Measurements from ENCODE around the gene CGN.
"Not testable (repeated sequence)": the region's sequence is repeated elsewhere in the genome, so short reads cannot be mapped to it uniquely, and the experiment has no call there.

Gene CGN

GRCh38 chr1:151516031-151516511, 4.9 kb downstream of the CGN start:
- H3K4me3 ChIP-seq (ENCODE audit: control insufficient read depth, low read depth, low read length) = no peak overlapping the region
- DNase-seq (ENCODE audit: low read depth) = no peak
- TF ChIP-seq CTCF (conservative IDR thresholded peaks at IDR 0.05; ENCODE audit: control insufficient read depth, insufficient read depth, low read depth, low read length) = no peak

GRCh38 chr1:151518431-151518830, 7.2 kb downstream of the CGN start:
- DNase-seq (ENCODE audit: low read depth) = no peak
- H3K4me3 ChIP-seq (ENCODE audit: control insufficient read depth, low read depth, low read length) = no peak overlapping the region
- no peak for TF ChIP-seq CTCF (conservative IDR thresholded peaks at IDR 0.05; ENCODE audit: control insufficient read depth, insufficient read depth, low read depth, low read length)

DNA sequence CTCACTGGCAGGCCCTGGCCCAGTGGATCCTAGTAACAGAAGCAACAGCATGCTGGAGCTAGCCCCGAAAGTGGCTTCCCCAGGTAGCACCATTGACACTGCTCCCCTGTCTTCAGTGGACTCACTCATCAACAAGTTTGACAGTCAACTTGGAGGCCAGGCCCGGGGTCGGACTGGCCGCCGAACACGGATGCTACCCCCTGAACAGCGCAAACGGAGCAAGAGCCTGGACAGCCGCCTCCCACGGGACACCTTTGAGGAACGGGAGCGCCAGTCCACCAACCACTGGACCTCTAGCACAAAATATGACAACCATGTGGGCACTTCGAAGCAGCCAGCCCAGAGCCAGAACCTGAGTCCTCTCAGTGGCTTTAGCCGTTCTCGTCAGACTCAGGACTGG, 7.7 kb downstream of the CGN start:
- H3K4me3 ChIP-seq (ENCODE audit: control insufficient read depth, low read depth, low read length) = no peak overlapping the region
- DNase-seq (ENCODE audit: low read depth) = no peak
- no peak for TF ChIP-seq CTCF (conservative IDR thresholded peaks at IDR 0.05; ENCODE audit: control insufficient read depth, insufficient read depth, low read depth, low read length)

DNA sequence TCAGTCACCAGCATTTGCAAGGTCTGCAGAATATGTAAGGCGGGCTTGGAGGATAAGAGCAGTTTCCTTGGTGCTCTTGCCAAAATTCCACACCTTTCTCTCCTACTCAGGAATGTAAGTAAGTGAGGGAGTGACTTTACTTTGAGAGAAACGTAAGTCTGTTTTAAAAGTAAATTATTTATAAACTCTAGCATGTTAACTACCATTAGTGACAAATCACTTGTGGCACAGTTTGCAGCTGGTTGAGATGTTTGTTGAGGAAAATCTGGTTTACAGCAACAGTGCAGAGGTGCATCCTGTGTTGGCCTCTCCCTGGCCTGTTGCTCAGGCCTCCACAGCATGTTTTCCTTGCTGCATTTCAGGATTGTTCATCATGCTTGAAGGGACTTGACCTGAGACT, 8.5 kb downstream of the CGN start:
- no peak overlapping the region for H3K4me3 ChIP-seq (ENCODE audit: control insufficient read depth, low read depth, low read length)
- TF ChIP-seq CTCF (conservative IDR thresholded peaks at IDR 0.05; ENCODE audit: control insufficient read depth, insufficient read depth, low read depth, low read length) = no peak
- no peak for DNase-seq (ENCODE audit: low read depth)

DNA sequence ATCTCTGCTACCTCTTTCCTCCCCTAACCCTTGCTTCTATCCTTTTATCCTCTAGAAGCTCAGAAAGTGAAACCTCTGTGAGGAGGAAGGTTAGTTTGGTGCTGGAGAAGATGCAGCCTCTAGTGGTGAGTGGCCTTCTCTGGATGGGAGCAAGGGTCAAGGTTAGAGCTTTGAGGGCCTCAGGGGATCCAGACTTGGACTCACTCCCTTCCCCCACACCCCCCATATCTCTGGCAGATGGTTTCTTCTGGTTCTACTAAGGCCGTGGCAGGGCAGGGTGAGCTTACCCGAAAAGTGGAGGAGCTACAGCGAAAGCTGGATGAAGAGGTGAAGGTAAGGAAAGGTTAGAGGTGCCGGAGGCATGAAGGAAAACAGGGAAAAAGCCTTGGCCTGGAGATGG, 9.2 kb downstream of the CGN start:
- no peak overlapping the region for H3K4me3 ChIP-seq (ENCODE audit: control insufficient read depth, low read depth, low read length)
- TF ChIP-seq CTCF (conservative IDR thresholded peaks at IDR 0.05; ENCODE audit: control insufficient read depth, insufficient read depth, low read depth, low read length) = no peak
- DNase-seq (ENCODE audit: low read depth) = no peak

- H3K4me3 ChIP-seq (ENCODE audit: control insufficient read depth, low read depth, low read length); DNase-seq (ENCODE audit: low read depth): not testable (repeated sequence)
These were observed 11.2 kb downstream of the CGN start for GRCh38 chr1:151522427-151522826.

- no peak for DNase-seq (ENCODE audit: low read depth)
- no peak for TF ChIP-seq CTCF (conservative IDR thresholded peaks at IDR 0.05; ENCODE audit: control insufficient read depth, insufficient read depth, low read depth, low read length)
- H3K4me3 ChIP-seq (ENCODE audit: control insufficient read depth, low read depth, low read length) = no peak overlapping the region
These were observed 12.1 kb downstream of the CGN start for GRCh38 chr1:151523326-151523725.
